Dermis microvascular lymphatic vessel endothelial cell (primary cell): ENCODE measurements around the gene WWC1. TPM values are rescaled to one million over a fixed set of nuclear protein-coding genes. Genes with fewer than 3 reads are reported as not detected.
"Not testable (repeated sequence)": the region's sequence is repeated elsewhere in the genome, so short reads cannot be mapped to it uniquely, and the experiment has no call there.

Source experiments
- DNase-seq, 2 donors: peaks; one replicate each; pipeline versions ENCODE4 v3.0.0 to v3.0.0-alpha.2; 2010; ENCODE audit warnings: low read depth in 2 of 2
- total RNA-seq: library from RNA; depleted of rRNA; stranded (reverse); fragments of >200 nt; gene quantifications from 2 replicates; pipeline ENCODE4 v1.2.1, GENCODE V29; 2014

WWC1 gene
- total RNA-seq, 1 donor from 2014 or later, result 0.13 TPM

GRCh38 chr5:168332042-168332441, 40.6 kb downstream of the WWC1 start:
- no peak for DNase-seq

- no peak for DNase-seq
Measured at GRCh38 chr5:168334280-168334679, 42.8 kb downstream of the WWC1 start.

GRCh38 chr5:168334695-168335094, 43.2 kb downstream of the WWC1 start:
- no peak for DNase-seq

GRCh38 chr5:168337361-168337760, 45.9 kb downstream of the WWC1 start:
- DNase-seq, result no peak

- DNase-seq, result no peak
Measured at GRCh38 chr5:168339109-168339771, 47.8 kb downstream of the WWC1 start.

- DNase-seq, result not testable (repeated sequence)
Measured at GRCh38 chr5:168339772-168340140, 48.3 kb downstream of the WWC1 start.

GRCh38 chr5:168340487-168340886, 49.0 kb downstream of the WWC1 start:
- DNase-seq, result no peak

- DNase-seq, result no peak
Measured at GRCh38 chr5:168341178-168341577, 49.7 kb downstream of the WWC1 start.

- no peak for DNase-seq
Measured at GRCh38 chr5:168342151-168342825, 50.8 kb downstream of the WWC1 start.

GRCh38 chr5:168342985-168343384, 51.5 kb downstream of the WWC1 start:
- no peak for DNase-seq

- DNase-seq, result no peak
Measured at GRCh38 chr5:168346417-168346816, 55.0 kb downstream of the WWC1 start.

GRCh38 chr5:168347368-168348083, 56.1 kb downstream of the WWC1 start:
- DNase-seq, result no peak

- DNase-seq, result no peak
Measured at GRCh38 chr5:168348084-168348414, 56.6 kb downstream of the WWC1 start.

GRCh38 chr5:168350315-168350714, 58.9 kb downstream of the WWC1 start:
- no peak for DNase-seq

GRCh38 chr5:168353216-168353957, 61.9 kb downstream of the WWC1 start:
- DNase-seq, result no peak

GRCh38 chr5:168354397-168354796, 63.0 kb downstream of the WWC1 start:
- DNase-seq, result no peak

- no peak for DNase-seq
Measured at GRCh38 chr5:168356171-168356570, 64.7 kb downstream of the WWC1 start.

GRCh38 chr5:168356592-168356991, 65.1 kb downstream of the WWC1 start:
- no peak for DNase-seq

GRCh38 chr5:168357876-168358275, 66.4 kb downstream of the WWC1 start:
- no peak for DNase-seq

- DNase-seq, result no peak
Measured at GRCh38 chr5:168359820-168360460, 68.5 kb downstream of the WWC1 start.

- DNase-seq, result no peak
Measured at GRCh38 chr5:168360521-168361285, 69.3 kb downstream of the WWC1 start.
